Effector CD8-positive, alpha-beta T cell (primary cell): ENCODE data around the gene XPNPEP2.

Source experiments
- DNase-seq: peaks from one replicate; lab custom pipeline; 2025; lab: John Stamatoyannopoulos, UW
- total RNA-seq, 4 experiments: gene quantifications; one replicate each; lab custom pipeline; 2026; lab: John Stamatoyannopoulos, UW

XPNPEP2 gene
- 0 to 1.3 (median 0.05) reads per million in 4 experiments for total RNA-seq

- DNase-seq = no peak
These were observed at the start of gene XPNPEP2 for GRCh38 chrX:129738466-129739308. Gene XPNPEP2, plus strand, starts transcription at chrX:129738979. Its CDS starts 235 bp downstream, at chrX:129739214.

- DNase-seq = no peak
These were observed 49.0 kb upstream of the XPNPEP2 start for GRCh38 chrX:129689796-129690195.

GRCh38 chrX:129690435-129690834 is 48.3 kb upstream of the XPNPEP2 start:
- no peak for DNase-seq

GRCh38 chrX:129693354-129693753 is 45.4 kb upstream of the XPNPEP2 start:
- no peak for DNase-seq

- DNase-seq = no peak
These were observed 44.0 kb upstream of the XPNPEP2 start for GRCh38 chrX:129694805-129695204.

- no peak for DNase-seq
These were observed 43.2 kb upstream of the XPNPEP2 start for GRCh38 chrX:129695535-129695934.

- DNase-seq = no peak
These were observed 42.8 kb upstream of the XPNPEP2 start for GRCh38 chrX:129695937-129696336.

GRCh38 chrX:129696463-129697155 is 42.2 kb upstream of the XPNPEP2 start:
- no peak for DNase-seq

- DNase-seq = no peak
These were observed 41.5 kb upstream of the XPNPEP2 start for GRCh38 chrX:129697204-129697829.

GRCh38 chrX:129698150-129698549 is 40.6 kb upstream of the XPNPEP2 start:
- no peak for DNase-seq

- DNase-seq = no peak
These were observed 38.2 kb upstream of the XPNPEP2 start for GRCh38 chrX:129700536-129700935.

- no peak for DNase-seq
These were observed 37.1 kb upstream of the XPNPEP2 start for GRCh38 chrX:129701624-129702069.

GRCh38 chrX:129704491-129704890 is 34.3 kb upstream of the XPNPEP2 start:
- no peak for DNase-seq

GRCh38 chrX:129705377-129705925 is 33.3 kb upstream of the XPNPEP2 start:
- DNase-seq = no peak

- no peak for DNase-seq
These were observed 32.8 kb upstream of the XPNPEP2 start for GRCh38 chrX:129705988-129706387.

GRCh38 chrX:129706400-129707072 is 32.2 kb upstream of the XPNPEP2 start:
- no peak for DNase-seq

- no peak for DNase-seq
These were observed 24.2 kb upstream of the XPNPEP2 start for GRCh38 chrX:129714581-129714980.

GRCh38 chrX:129716507-129716906 is 22.3 kb upstream of the XPNPEP2 start:
- no peak for DNase-seq

GRCh38 chrX:129717892-129718291 is 20.9 kb upstream of the XPNPEP2 start:
- DNase-seq = no peak

- DNase-seq = no peak
These were observed 20.1 kb upstream of the XPNPEP2 start for GRCh38 chrX:129718676-129719075.

GRCh38 chrX:129719268-129719667 is 19.5 kb upstream of the XPNPEP2 start:
- DNase-seq = no peak
